A673 (cell line): ENCODE results near the gene CENPT. TPM values are rescaled to one million over a fixed set of nuclear protein-coding genes. Genes with fewer than 3 reads are reported as not detected.
A peak's percentile ranks its signal among the peaks of the same experiment; 100 is the strongest.

Experiments used
- Bru-seq: library from RNA; stranded (reverse); fragments of 400-500 nt; gene quantifications from one replicate; lab custom pipeline; 2021; lab: Mats Ljungman, UMichigan
- BruChase-seq, 2 experiments: library from RNA; stranded (reverse); fragments of 400-500 nt; gene quantifications; one replicate each; lab custom pipeline; 2021; lab: Mats Ljungman, UMichigan
- BruUV-seq: library from RNA; stranded (reverse); fragments of 400-500 nt; replicated peaks from 2 replicates; lab custom pipeline; 2021; lab: Mats Ljungman, UMichigan
- CTCF ChIA-PET: fragments of 300-600 bp; sonication (Branson Sonifier 250); formaldehyde crosslinking; loops from one replicate; lab custom pipeline; 2022; ENCODE audit warnings: antibody characterized with exemption; lab: Charles Lee
- POLR2A ChIA-PET: fragments of 300-600 bp; sonication (Branson Sonifier 250); formaldehyde crosslinking; loops from one replicate; lab custom pipeline; 2022; ENCODE audit warnings: antibody characterized with exemption; ENCODE audit not compliant: low non-redundant PET; lab: Charles Lee
- DNase-seq: peaks from one replicate; pipeline ENCODE4 v3.0.0-alpha.2; 2015; ENCODE audit warnings: low spot score
- H3K27ac ChIP-seq: fragments of 200-600 bp; sonication (generic); 2 replicates; pipeline ENCODE4 v1.5.1; 2016; ENCODE audit warnings: mixed run types, low read depth, mild to moderate bottlenecking, mixed read lengths, antibody characterized with exemption, low read length; ENCODE audit not compliant: poor library complexity, severe bottlenecking
- H3K27me3 ChIP-seq: fragments of 200-600 bp; sonication (generic); replicated peaks from 2 replicates; pipeline ENCODE4 v1.6.1; 2017; ENCODE audit warnings: mixed run types, low read depth, mild to moderate bottlenecking, mixed read lengths, antibody characterized with exemption, low read length; ENCODE audit not compliant: insufficient read depth, poor library complexity
- H3K36me3 ChIP-seq: fragments of 200-600 bp; sonication (generic); 2 replicates; pipeline ENCODE4 v1.6.1; 2016; ENCODE audit warnings: mixed run types, mild to moderate bottlenecking, mixed read lengths, antibody characterized with exemption, low read length; ENCODE audit not compliant: insufficient read depth, poor library complexity, severe bottlenecking
- H3K4me1 ChIP-seq: fragments of 200-600 bp; sonication (generic); 2 replicates; pipeline ENCODE4 v1.6.1; 2017; ENCODE audit warnings: mixed run types, mild to moderate bottlenecking, mixed read lengths, antibody characterized with exemption, low read length; ENCODE audit not compliant: insufficient read depth, poor library complexity, severe bottlenecking
- H3K4me3 ChIP-seq: fragments of 200-600 bp; sonication (generic); 2 replicates; pipeline ENCODE4 v1.5.1; 2016; ENCODE audit warnings: low read depth, mixed run types, mild to moderate bottlenecking, mixed read lengths, low read length; ENCODE audit not compliant: poor library complexity, severe bottlenecking
- H3K9me3 ChIP-seq: fragments of 200-600 bp; sonication (generic); 2 replicates; pipeline ENCODE4 v1.6.1; 2016; ENCODE audit warnings: mixed run types, low read depth, mild to moderate bottlenecking, mixed read lengths, antibody characterized with exemption, low read length; ENCODE audit not compliant: poor library complexity, severe bottlenecking
- CTCF ChIP-seq: fragments of 300-800, 200-600 bp; sonication (generic); conservative IDR thresholded peaks from 2 replicates; pipeline ENCODE4 v1.5.1; 2017; ENCODE audit warnings: low read depth, mild to moderate bottlenecking, antibody characterized with exemption, low read length, moderate library complexity, mixed read lengths
- EZH2 ChIP-seq: fragments of 200-600 bp; sonication (generic); IDR thresholded peaks from 2 replicates; pipeline ENCODE4 v1.6.1; 2017; ENCODE audit warnings: borderline replicate concordance, low read depth, mild to moderate bottlenecking, mixed read lengths, antibody characterized with exemption, low read length; ENCODE audit not compliant: poor library complexity, severe bottlenecking
- intact Hi-C: fragments of 100-400 bp; cut with micrococcal nuclease; formaldehyde crosslinking; loops from one replicate; pipeline ENCODE4 v1.10.0; 2022; ENCODE audit not compliant: unreplicated experiment
- long read RNA-seq: library from polyadenylated mRNA; stranded (forward); transcript quantifications from one replicate; pipeline ENCODE4 v2.0.0, GENCODE V29; 2022
- total RNA-seq: library from RNA; stranded (reverse); gene quantifications from 2 replicates; pipeline ENCODE4 v1.2.3, GENCODE V29; 2021

The CENPT gene
- total RNA-seq (52.9 and 62.3 TPM in 2 replicates), Bru-seq, nascent RNA (percentile 43 among the genes with signal in this experiment), BruChase-seq, experiment 1, labeled RNA remaining after a 2-hour chase (percentile 51 among the genes with signal in this experiment), BruChase-seq, experiment 2, labeled RNA remaining after a 6-hour chase (percentile 55 among the genes with signal in this experiment)
- long read RNA-seq, transcript CENPT-218 (12 exons, 2,133 nt) = major isoform, 33 of 217 reads
- long read RNA-seq, partial matches to known transcripts = 116 of 217 reads
- long read RNA-seq, other reads (novel, unspliced or antisense) = 63 of 217 reads

- Histone ChIP-seq H3K4me3 (peak within 1 kb of the TSS; percentile 92), H3K9me3 (no peaks in the 10 kb centered on the region), H3K4me1 (peaks cover 28% of the 10 kb centered on the region), H3K36me3 (no peaks in the 10 kb centered on the region), H3K27ac (peak within 1 kb of the TSS; percentile 96), H3K27me3 (no peaks in the 10 kb centered on the region)
- BruUV-seq = no TSS peak
- POLR2A ChIA-PET = no interaction called here
- intact Hi-C loops = no loop called here
- DNase-seq = no peak
- no peak for TF ChIP-seq EZH2
- no peak for TF ChIP-seq CTCF
- CTCF ChIA-PET = no interaction called here
Measured at GRCh38 chr16:67847064-67847861, at the start of gene CENPT. Gene CENPT, minus strand, starts transcription at chr16:67847693. Its CDS starts 13,834 bp downstream, at chr16:67833859.

GRCh38 chr16:67897231-67897630 is 49.7 kb upstream of the CENPT start:
- H3K36me3 ChIP-seq = no peaks in the 10 kb centered on the region
- peaks cover 6% of the 10 kb centered on the region for H3K4me1 ChIP-seq
- intact Hi-C loops = no loop called here
- BruUV-seq = no TSS peak
- H3K9me3 ChIP-seq = no peaks in the 10 kb centered on the region
- H3K4me3 ChIP-seq = no peak overlapping the region
- TF ChIP-seq CTCF (no peak), EZH2 (no peak)
- ChIA-PET POLR2A (no interaction called here), CTCF (interaction anchor here (0.6 kb wide), 1 partner anchor 37 kb away, joined by 7 read pairs; no protein-coding TSS in a partner anchor)
- no peak for DNase-seq
- no peak overlapping the region for H3K27ac ChIP-seq
- H3K27me3 ChIP-seq = no peaks in the 10 kb centered on the region

GRCh38 chr16:67893743-67894399 is 46.4 kb upstream of the CENPT start:
- H3K27ac ChIP-seq = peak overlapping the region; percentile 98
- POLR2A ChIA-PET = no interaction called here

More at GRCh38 chr16:67893743-67894399, 46.4 kb upstream of the CENPT start:
- no peaks in the 10 kb centered on the region for H3K9me3 ChIP-seq
- DNase-seq = no peak
- peaks cover 6% of the 10 kb centered on the region for H3K4me1 ChIP-seq
- no peaks in the 10 kb centered on the region for H3K27me3 ChIP-seq
- no peaks in the 10 kb centered on the region for H3K36me3 ChIP-seq
- no peak for TF ChIP-seq EZH2
- no peak for TF ChIP-seq CTCF
- peak overlapping the region; percentile 100 for H3K4me3 ChIP-seq
- CTCF ChIA-PET = interaction anchor here (1.6 kb wide), 1 partner anchor 10 kb away, joined by 5 read pairs; the partner anchor contains the start of gene NRN1L
- TSS peak; percentile 44 for BruUV-seq
- intact Hi-C loops = no loop called here
